Neural progenitor cell (in vitro differentiated cells): Measurements from ENCODE around the gene VTI1A.

Experiments used
- CTCF ChIP-seq: fragments of 200-600 bp; sonication (generic); IDR thresholded peaks from 2 replicates; pipeline ENCODE4 v1.5.1; 2017; ENCODE audit warnings: antibody characterized with exemption, mild to moderate bottlenecking
- EZH2 ChIP-seq: fragments of 200-600 bp; sonication (generic); IDR thresholded peaks from 2 replicates; pipeline ENCODE4 v1.6.1; 2017; ENCODE audit warnings: antibody characterized with exemption, mild to moderate bottlenecking, moderate library complexity

DNA sequence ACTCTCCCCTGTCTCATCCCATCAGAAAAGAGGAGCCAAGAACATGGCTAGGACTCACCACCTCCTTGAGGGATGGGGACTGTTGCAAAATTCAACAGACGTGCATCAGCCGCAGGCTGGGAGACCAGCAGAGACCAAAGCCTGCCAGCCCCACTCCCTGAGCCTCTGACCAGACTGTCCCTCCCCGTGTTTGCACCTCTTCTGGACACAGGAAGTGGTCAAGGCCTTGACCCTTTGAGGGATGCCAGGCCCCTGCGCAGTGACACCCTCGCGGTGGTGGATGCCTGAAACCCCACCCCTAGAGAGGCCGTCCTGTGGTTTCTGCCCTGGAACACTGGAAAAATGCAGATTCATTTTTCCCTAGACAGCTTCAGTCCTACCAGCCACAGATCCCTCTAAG, 374.6 kb downstream of the VTI1A start:
- TF ChIP-seq CTCF (no peak), EZH2 (no peak)
